HG03571 (cell line): ENCODE measurements around the gene SIT1.
A peak's percentile ranks its signal among the peaks of the same experiment; 100 is the strongest.
"Not testable (repeated sequence)": the region's sequence is repeated elsewhere in the genome, so short reads cannot be mapped to it uniquely, and the experiment has no call there.

Source experiments
- ATAC-seq: cut with Tn5 transposase; IDR thresholded peaks from one replicate; pipeline ENCODE4 v1.9.1; 2021; ENCODE audit not compliant: unreplicated experiment

SIT1 gene

DNA sequence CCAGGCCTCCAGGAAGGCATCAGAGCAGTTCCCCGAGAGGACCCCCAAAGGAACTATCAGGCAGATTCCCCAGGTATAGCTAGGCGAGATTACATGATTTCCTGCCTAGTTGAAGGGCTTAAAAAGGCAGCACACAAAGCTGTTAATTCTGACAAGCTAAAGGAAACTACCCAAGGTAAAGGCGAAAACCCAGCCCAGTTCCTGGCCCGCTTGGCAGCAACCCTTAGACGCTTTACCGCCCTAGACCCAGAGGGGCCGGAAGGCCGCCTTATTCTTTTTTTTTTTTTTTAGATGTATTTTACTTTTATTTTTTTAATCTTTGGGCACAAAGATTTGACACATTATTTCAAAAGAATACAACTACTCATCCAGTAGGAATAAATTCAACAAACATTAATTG, 12.0 kb downstream of the SIT1 start:
- ATAC-seq, result not testable (repeated sequence)

GRCh38 chr9:35637427-35637955, 13.2 kb downstream of the SIT1 start:
- ATAC-seq, result not testable (repeated sequence)

GRCh38 chr9:35636877-35637246, 13.9 kb downstream of the SIT1 start:
- ATAC-seq, result not testable (repeated sequence)

- no peak for ATAC-seq
These were observed 14.4 kb downstream of the SIT1 start for GRCh38 chr9:35636135-35636876.

DNA sequence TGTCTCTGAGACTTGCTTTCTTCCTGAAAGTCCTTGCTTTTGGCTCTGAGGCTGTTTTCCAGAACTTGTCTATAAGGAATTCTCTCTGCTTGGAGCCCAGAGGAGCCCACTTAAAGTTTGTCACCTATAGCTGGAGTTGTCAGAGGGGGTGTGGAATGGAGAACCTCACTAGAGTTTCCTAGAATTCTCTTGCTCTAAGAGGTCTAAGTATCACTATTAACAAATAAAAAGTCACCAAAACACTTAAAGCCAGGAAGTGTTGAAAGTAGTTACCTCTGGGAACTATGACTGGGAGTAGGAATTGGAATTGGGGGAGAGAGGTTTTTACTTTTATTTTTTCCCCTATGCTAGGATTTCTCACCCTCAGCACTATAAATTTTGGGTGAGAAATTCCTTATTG, 15.0 kb downstream of the SIT1 start:
- ATAC-seq, result no peak

DNA sequence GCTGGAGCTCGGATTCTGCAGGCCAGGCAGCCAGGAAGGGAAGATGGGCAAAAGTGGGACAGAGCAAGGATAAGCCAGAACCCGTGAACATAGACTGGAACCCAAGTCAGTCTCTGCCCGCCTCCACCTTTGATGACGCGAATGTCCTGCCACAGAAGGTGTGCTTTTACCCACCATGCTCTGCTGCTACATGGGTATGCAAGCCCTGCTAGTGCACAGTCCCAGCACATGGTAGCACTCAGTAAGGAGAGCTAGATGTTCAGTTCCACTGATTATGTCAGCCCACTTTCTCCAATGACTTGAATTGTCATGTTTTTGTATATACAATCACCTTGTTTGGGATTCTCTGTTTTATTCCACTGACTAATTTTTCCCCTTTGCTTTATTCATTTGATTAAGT, 21.1 kb downstream of the SIT1 start:
- ATAC-seq, result no peak

DNA sequence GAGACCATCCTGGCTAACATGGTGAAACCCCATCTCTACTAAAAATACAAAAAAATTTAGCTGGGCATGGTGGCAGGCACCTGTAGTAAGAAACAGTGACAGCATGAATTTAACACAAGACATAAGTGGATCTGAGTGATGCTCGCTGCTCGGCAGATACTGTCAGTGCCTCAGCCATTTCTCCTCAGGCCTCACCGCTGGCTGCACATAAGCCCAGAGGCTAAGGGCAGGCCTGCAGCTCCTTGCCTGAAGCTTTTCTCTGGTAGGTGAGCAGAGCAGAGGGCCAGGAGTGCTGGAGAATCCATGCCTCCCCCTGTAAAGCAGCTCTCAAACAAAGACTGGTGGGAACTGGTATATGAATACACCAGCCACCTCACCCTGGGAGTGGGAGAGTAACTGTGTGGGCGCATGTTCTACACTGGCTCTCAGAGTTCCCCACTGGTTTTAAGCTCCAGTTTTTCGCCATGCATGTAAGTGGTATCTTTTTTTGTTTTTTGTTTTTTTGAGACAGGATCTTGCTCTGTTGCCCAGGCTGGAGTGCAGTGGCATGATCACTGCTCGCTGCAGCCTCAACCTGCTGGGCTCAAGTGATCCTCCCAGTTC, 22.2 kb downstream of the SIT1 start:
- no peak for ATAC-seq

DNA sequence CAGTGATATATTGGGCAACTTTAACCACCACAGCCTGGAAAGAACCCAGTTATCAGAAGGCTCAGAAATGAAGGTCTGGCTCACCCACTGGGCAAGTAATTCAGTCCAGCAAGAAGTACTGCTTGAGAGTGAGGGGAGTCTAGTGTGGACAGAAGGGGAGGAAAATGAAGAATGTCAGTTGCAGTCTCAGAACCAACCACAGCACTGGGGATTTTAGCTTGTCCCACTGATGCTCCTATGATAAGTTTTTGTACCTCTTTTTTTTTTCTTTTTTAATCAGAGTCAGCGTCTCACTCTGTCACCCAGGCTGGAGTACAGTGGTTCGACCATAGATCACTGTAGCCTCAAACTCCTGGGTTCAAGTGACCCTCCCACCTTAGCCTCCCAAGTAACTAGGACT, 23.2 kb downstream of the SIT1 start:
- ATAC-seq, result no peak

DNA sequence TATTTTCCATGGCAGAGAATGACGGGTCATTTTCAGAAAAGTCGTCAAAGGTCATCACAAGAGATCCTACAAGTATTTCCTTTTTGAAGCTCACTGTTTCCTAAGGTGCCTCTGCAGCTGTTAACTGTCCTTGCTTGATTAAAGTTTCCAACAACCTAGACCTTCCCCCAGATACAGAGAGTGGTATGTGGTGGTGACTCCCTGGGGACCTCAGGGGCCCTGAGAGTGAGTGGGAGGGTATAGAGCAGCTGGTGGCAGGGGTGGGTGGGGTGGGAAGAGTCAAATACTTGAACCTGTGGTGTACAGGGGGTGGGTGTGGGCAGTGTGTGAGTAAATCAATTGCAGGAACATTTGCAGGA, 31.0 kb downstream of the SIT1 start:
- peak; percentile 34 for ATAC-seq

- peak; percentile 40 for ATAC-seq
These were observed 31.6 kb downstream of the SIT1 start for GRCh38 chr9:35618854-35619799.

DNA sequence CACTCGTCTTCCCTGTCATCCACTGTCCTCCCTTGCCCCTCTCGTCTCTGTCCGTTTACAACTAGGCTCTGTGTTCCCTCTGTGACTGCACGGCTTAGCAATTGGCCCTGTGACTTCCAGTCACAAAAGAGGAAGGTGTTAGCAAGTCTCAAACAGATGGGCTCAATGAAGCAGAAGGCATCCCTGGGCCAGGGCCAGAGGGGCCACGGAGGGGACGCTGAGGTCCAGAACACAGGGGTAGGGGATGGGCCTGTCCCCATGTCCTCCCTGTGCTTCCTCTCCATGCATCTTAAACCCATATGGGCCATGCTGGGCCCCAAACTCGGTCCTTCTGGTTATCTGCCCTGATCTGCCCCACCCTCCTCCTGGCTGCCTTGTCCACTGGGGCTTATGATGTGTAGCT, 32.4 kb downstream of the SIT1 start, which contains the start of gene CD72:
TSS of gene CD72 (minus strand) at position 89 of the 403 bp plus-strand sequence. CDS start 110 bp downstream, outside the sequence.
- ATAC-seq, result no peak

GRCh38 chr9:35617548-35617947, 33.2 kb downstream of the SIT1 start:
- no peak for ATAC-seq

DNA sequence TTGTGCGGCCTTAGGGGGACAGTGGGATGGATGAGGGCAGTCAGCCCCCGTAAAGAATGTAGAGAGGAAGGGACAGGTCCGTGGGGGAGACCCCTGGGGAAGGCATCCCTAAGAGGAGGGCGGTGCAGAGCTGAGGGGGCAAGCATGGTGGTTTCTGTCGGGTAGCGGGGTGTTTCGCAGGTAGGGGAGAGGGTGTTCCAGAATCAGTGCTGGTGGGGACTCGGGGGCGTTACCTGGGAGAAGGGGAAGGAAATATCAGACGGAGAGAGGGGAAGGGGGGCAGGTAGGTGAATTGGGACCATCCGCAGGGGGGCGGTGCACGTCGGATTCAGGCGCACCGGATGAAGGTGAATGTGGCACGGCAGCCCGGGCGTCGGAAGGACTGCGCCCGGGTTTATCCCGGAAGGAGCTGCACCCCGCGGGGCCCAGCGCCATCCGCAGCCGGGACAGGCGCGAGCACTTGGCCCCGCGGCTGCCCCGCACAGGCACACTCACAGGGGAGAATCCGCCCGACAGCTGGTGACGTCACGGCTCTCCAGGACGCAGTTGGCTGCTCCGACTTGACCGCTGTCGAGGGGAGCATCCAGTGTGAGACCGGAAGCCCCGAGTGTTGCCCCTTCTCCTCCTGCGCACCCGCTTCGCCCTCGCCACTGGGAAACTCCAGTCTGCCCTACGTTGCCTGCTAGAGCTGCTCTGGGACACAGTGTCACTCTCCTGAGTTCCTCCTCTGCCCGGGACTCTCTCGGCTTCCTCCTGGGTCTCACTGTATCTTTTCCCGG, 33.9 kb downstream of the SIT1 start:
- peak; percentile 35 for ATAC-seq

- ATAC-seq, result no peak
These were observed 34.6 kb downstream of the SIT1 start for GRCh38 chr9:35615981-35616680.

DNA sequence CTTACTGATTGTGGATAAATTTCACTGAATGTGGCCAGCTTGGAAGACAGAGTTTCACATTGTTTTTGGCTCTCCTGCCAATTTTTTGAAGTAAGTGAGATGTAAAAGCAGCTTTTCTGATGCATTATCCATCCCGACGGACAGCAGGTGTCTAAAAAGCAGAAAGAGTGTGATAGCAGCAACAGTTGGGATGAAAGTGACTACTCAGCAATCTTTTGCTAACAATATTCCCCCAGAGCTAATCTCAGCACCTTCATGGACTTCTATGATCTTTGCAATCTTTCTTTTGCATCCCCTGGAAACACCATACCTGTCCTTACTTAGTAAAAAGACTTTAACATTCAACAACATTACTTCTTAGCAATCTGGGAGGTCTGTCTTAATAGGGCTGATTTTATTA, 37.9 kb downstream of the SIT1 start:
- ATAC-seq, result no peak

- ATAC-seq, result not testable (repeated sequence)
These were observed 38.7 kb downstream of the SIT1 start for GRCh38 chr9:35612066-35612465.

DNA sequence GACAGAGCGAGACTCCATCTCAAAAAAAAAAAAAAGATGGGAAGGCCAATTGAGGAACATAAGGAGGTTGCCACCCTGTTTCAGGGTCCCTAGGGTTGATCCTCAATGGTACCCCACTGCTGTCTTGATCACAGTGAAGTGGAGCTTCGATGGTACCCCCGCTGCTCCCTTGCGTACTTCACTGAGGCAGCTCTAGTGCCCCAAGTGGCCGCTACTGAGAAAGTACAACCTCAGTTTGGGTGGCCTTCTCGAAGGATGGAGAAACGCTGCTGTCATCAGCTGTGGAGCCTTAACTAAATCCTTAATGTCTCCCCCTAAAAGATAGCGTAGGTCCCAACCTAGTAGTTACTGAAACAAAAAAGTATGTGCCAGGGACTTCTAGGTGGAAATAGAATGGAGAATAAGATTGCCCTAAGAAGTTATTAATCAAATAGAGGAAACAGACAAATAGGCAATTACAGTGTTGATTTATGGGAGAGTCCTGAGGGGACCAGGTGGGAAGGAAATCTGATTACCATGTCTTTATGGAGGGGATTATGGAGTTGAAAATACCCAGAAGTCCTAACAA, 39.4 kb downstream of the SIT1 start:
- no peak for ATAC-seq

GRCh38 chr9:35609820-35610163, 40.9 kb downstream of the SIT1 start:
- no peak for ATAC-seq

DNA sequence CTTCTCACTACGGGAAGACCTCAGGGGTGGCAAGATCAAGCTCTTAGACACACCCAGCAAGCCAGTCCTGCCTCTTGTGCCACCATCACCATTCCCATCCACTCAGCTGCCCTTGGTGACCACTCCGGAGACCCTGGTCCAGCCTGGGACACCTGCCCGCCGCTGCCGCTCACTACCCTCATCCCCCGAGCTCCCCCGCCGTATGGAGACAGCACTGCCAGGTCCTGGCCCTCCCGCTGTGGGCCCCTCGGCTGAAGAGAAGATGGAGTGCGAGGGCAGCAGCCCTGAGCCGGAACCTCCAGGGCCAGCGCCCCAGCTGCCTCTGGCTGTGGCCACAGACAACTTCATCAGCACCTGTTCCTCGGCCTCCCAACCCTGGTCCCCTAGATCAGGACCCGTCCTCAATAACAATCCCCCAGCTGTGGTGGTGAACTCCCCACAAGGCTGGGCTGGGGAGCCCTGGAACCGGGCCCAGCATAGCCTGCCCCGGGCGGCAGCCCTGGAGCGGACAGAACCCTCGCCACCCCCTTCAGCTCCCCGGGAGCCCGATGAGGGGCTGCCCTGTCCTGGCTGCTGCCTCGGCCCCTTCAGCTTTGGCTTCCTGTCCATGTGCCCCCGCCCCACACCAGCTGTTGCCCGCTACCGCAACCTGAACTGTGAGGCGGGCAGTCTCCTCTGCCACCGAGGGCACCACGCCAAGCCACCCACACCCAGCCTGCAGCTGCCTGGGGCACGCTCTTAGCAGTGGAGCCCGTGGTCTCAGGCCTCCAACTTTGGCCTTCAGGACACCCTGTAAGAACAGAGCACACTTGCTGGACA, 41.5 kb downstream of the SIT1 start:
- no peak for ATAC-seq
